Cardiac septum (tissue), 1 donor: ENCODE data around the gene PHLDB1. TPM values are rescaled to one million over a fixed set of nuclear protein-coding genes. Genes with fewer than 3 reads are reported as not detected.

Experiments used
- DNase-seq: peaks from one replicate; pipeline ENCODE4 v3.0.0-alpha.2; 2020; ENCODE audit warnings: low spot score
- intact Hi-C: fragments of 100-400 bp; cut with DNase I; formaldehyde crosslinking; loops from one replicate; pipeline ENCODE4 v1.14.0; 2022
- total RNA-seq: library from RNA; stranded (reverse); fragmentation: NEBNext Ultra II Directional; extraction: Animal tissue kit (Norgen Biotek cat#: 25700); gene quantifications from one replicate; pipeline ENCODE4 v1.2.1, GENCODE V29; 2021
- donor health status: DM: no; HTN: no; CAD: no.

PHLDB1 gene
- total RNA-seq, 1 donor from 2014 or later: 155 TPM

DNA sequence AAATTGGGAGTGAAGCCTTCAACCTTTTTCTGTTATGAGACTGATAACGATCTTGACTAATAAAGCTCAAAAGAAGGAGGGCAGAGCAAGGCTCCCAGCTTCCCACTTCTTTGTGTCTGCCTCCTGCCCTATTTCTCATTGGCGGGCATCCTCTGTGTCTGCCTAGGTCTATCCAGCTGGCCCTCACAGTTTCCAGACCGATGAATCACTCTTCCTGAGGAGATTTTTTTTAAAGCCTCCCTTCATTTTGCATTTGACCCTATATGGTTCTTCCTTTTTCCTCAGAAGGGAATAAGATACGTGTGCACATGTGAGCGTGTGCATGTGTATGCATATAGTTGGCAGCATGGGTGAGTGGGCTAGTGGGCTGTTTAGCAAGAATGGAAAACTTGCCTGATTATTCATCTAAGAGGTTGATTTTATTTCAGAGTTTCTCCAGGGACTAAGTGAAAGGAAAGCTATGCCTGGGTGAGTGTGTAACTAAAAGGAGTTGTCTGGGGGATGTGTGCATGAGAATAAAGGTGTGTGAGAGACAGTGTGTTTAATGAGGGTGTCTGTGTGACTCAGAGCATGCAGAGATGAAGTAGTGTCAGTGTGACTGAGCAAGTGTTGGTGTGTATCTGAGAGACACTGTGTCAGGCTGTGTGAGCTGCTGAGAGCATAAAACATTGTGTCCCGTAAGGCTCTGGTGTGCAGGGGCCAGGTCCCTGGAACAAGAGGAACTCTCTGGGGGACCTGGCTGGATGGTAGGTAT lies 12.2 kb downstream of the PHLDB1 start:
- DNase-seq: peak; percentile 78
- intact Hi-C loops: no loop called here

DNA sequence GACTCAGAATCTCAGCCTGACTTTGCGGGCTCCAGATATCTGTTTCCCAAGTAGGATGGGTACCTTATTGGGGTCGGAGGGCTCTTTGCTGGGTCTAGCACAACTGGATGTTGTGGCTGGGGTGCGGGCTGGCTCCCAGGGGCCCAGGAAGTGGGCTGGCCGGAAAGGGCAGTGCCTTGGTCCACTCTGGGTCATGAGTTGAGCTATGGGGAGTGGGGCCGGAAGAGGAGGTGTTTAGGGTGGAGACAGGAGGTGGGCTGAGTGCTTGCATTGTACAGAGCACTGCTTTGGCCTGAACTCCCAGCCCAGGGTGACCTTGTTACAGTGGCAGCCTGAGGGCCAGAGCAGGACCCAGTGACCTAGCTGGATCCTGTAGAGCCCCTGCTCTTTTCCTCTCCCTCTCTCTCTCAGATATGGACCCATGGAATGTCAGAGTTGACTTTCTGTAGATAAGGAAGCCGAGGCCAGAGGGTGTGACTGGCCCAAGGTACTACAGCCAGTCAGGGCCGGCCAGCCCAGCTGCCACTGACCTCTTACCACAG lies 13.2 kb downstream of the PHLDB1 start:
- intact Hi-C loops: no loop called here
- peak; percentile 73 for DNase-seq

DNA sequence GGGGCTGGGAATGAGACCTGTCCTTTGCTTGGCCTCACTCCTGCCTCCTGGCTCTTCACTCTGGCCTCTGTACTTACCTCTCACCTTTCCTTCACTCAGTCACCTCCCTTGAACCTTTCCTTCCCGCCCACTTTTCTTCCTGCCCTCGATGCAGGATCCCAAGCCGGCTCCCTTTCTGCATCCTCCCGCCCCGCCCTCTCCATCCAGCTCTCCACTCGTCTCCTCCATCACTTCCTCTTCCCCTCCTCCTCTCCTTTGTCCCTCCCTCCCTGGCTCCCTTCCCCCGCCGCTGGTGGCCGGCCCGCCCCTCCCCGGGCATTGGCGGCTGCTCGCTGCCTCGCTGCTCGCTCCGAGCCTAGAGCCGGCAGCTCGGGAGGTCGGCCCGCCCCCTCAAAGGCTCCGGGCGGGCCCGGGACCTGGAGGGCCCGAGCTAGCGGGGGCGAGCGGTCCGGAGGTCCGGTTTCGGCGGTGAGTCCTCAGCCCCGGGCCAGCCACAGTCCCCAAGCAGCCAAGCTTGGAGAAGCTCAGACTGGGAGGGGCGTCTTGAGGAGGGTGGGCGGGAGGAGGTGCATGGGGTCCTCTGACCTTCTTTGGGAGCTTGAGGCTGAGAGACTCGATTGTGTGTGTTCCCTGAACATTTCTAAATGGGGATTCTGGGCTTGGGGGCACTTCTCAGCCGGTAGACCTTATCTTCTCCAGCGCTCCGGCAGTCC lies 13.8 kb downstream of the PHLDB1 start:
- intact Hi-C loops: no loop called here

DNA sequence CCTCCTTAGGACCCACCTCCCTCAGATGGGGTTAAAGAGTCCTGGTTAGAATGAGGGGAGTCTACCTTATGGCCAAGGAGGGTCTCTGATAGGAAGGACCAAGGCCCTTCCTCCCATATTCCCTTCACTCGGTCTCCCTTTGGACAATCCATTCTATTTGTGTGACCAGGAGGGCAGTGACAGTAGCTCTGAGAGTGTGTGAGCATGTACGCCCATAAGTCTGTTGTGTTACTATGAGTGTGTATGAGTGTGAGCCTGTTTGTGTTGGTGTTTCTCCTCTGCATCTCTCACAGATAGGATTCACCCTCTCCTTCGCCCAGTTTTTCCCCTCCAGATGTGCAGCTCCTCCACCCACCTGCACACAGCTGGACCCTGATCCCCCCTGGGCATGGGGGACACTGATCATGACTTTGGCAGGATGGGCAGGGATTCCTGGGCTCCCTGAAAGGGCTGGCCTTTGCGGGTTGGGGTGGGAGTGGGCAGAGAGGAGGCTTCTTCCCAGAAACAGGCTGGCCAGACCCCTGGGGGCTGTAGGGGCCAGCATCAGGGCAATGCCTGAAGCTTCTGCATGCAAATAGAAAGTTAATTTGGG lies 14.5 kb downstream of the PHLDB1 start:
- DNase-seq: no peak

More for the DNA sequence above, 13.8 kb downstream of the PHLDB1 start:
- peak; percentile 94 for DNase-seq

DNA sequence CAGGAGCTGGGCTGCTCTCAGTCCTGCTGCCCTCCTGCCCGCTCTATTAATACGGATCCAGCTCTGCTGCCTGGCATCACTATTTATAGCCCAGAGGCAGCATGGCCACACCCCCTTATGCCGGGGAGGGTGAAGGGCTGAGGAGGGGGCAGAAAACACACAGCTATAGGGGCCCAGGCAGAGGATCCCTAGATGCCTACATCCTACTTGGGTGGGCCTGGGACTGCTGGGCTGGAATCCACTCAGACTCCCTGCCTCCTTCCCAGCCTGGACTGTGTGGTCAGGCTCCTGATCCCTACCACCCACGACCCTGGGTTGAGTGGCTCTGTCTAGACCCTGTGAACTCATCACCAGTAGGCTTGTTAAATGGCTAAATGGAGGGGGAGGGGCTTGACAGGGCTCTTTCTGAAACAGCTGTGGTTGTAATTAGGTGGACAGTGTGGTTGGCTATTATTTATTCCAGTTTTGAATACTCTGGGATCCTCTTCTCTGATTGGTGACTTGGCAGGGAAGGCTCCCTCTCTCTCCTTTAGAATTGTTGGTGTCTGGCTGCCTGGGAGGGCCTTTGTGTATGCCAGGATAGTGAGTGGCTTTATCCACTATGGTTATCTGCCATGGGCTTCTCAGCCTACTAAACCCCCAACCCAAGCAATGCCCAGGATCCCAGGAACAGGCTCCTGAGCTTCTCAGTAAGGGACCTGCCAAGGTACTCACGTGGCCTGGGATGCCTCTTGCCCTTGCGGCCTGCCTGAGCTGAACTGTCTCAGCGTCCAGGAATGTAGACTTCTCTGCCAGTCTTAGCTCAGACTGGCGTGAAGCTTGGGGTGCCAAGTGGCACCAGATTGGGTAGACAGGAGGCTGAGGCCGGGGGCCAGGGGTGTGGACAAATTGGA lies 15.2 kb downstream of the PHLDB1 start:
- intact Hi-C loops: no loop called here
- peak; percentile 86 for DNase-seq

More for the DNA sequence above, 14.5 kb downstream of the PHLDB1 start:
- intact Hi-C loops: no loop called here

DNA sequence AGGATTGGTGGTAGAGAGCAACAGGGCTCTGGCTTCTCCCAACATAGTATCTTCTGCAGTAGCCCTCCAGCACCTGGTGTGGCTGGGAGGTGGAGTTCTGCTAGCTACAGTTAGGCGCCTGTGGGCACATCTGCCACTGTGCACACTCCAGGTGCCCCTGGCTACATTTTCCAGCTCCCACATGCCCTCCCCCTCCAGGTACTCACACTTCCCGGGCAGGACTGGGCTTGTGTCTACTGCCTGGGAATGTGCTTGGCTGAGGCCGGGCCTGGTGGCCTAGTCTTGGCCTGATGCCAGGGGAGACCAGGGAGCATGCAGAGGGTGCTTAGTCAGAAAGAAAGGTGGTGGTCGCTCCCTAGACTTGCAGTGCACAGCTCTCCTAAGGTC lies 15.8 kb downstream of the PHLDB1 start:
- intact Hi-C loops: no loop called here
- no peak for DNase-seq

DNA sequence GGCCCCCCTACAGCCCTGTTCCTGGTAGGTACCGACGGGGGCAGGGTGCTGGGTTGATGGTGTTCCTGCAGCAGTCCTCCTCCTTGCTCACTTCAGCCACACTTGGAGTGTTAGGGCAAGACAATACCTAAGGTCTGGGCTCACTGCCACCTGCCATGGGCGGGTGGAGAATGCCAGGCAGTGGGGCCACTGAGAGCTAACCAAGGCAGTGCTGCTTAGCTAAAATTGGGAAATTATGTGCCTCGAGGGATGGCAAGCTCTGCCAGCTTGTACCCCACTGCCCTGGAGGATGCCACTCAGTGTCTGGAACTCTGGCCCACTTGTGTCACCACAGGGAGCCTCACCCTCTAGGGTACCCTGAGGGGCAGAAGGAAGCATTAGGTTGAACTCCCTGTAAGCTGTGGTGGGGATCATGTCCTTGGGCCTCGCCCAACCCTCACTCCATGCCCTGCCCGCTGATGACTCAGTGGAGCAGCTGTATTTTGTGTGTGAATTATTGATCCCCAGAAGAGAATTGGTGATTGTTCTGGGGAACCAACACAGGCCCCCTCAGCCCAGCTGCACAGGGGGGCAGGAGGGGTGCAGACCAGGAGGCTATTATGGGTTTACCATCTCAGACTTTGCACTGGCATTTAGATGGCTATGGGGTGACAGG lies 17.7 kb downstream of the PHLDB1 start:
- no peak for DNase-seq
- intact Hi-C loops: no loop called here

DNA sequence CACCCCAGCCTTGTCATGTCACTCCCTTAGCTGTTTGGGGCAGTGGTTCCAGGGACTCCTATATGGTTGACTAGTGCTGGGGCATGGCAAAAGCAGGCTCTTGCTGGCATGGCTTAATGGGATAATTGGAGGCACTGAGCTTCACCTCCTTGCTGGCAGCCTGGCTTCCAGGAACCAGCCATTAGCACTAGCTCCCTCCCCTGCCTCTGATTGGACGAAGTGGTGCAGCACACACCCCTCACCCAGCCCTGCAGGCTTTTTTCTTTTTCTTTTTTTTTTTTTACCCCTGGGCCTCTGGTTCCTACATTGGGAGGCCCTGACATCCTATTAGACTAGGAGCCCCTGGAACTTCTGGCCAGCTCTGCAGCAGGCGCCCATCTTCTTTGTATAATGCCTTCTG lies 18.6 kb downstream of the PHLDB1 start:
- intact Hi-C loops: no loop called here
- DNase-seq: no peak

DNA sequence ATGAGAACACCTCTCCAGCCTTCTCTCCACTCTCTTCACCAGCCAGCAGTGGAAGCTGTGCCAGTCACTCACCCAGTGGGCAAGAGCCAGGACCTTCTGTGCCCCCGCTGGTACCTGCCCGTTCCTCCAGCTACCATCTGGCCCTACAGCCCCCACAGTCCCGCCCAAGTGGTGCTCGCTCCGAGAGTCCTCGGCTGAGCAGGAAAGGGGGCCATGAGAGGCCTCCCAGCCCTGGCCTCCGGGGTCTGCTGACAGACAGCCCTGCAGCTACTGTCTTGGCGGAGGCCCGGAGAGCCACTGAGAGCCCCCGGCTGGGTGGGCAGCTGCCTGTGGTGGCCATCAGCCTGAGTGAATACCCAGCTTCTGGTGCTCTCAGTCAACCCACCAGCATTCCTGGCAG lies 20.2 kb downstream of the PHLDB1 start:
- intact Hi-C loops: no loop called here
- no peak for DNase-seq

DNA sequence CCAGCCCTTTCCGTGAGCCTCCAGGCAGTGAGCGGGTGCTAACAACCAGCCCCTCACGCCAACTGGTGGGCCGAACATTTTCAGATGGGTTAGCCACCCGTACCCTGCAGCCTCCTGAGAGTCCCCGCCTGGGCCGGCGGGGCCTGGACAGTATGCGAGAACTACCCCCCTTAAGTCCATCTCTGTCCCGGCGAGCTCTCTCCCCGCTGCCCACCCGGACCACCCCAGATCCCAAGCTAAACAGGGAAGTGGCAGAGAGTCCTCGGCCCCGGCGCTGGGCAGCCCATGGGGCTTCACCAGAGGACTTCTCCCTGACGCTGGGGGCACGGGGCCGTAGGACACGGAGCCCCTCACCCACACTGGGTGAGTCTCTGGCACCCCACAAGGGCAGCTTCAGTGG lies 20.6 kb downstream of the PHLDB1 start:
- no peak for DNase-seq
- intact Hi-C loops: no loop called here

DNA sequence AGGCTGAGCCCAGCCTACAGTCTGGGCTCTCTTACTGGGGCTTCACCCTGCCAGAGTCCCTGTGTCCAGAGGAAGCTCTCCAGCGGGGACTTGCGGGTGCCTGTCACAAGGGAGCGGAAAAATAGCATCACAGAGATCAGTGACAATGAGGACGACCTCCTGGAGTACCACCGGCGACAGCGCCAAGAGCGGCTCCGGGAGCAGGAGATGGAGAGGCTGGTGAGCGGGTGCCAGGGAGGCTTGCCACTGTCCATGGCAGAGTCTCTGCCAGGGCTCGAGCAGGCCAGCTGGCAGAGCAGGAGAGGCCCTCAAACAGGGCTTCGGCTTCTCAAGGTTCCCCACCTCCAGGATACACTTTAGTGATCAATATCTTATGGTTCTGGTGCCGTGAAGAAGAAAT lies 21.0 kb downstream of the PHLDB1 start:
- DNase-seq: no peak
- intact Hi-C loops: no loop called here

DNA sequence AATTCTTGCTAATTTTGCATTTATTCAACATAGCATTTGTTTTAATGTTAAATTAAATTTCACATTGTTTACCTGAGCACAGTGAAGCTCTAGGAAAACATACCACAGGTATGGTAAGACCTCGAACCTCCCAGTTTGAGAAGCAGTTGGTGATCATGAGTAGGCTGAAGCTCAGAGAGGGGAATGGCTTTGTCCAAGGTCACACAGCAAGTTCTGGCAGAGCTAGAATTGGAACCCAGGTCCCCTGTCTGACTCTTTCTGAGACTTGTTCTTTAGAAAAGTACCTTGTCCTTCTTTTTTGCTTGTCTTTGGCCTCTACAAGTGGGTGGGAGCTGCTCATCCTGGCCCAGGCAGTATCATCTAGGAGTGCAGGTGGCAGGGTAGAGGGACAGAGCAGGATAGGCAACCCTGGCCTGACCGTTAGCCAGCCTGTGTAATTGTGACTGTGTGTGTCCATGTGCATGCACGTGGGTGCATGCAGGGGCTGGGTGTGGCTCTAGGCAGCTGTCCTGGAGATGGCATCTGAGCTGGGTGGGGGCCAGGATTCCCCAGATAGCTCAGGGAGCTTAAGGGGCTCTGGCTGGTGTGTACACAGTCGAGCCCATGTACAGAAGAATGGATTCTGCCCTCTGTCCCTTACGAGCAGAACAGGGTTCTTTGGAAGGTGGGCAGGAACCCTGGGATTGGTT lies 21.6 kb downstream of the PHLDB1 start:
- no peak for DNase-seq
- intact Hi-C loops: no loop called here

DNA sequence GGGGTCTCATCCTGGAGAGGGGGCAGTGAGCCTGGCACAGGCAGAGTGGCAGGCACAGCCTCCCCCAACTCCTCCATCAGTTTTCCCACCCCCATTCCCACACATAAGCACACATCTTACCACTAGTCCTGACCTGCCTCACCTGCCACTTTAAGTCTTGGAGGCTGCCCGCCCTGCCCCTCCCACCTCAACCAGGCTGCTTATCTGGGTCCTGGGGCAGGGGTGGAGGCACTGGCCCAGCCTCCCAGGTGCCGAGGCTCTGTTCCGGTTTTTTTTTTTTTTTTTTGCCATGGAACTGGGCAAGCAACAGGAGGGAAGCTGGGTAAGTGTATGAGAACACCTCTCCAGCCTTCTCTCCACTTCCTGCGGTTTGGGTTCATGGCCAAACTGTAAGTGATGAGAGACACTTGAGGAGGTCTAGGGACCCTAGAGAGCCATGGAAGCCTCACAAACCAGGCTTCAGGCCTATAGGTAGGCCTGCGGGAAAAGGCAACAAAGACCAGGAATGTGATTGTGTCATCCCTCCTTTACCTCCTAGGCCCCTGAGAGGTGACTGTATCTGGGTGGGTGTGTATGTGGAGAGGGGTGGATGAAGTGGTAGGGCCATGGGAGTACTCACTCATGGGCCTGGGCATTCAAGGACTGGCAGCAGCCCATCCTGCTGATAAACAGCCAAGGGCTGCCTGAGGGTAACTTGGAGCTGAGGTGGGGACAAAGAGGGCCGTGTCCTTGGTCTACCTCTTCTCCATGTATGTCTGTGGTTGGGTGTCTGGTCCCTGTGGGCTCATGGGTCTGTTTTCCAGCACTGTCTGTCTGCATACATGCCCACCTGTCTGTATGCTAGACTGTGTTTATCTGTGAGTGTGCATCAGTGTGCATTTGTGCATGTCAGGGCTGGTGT lies 22.6 kb downstream of the PHLDB1 start:
- intact Hi-C loops: no loop called here
- DNase-seq: no peak

DNA sequence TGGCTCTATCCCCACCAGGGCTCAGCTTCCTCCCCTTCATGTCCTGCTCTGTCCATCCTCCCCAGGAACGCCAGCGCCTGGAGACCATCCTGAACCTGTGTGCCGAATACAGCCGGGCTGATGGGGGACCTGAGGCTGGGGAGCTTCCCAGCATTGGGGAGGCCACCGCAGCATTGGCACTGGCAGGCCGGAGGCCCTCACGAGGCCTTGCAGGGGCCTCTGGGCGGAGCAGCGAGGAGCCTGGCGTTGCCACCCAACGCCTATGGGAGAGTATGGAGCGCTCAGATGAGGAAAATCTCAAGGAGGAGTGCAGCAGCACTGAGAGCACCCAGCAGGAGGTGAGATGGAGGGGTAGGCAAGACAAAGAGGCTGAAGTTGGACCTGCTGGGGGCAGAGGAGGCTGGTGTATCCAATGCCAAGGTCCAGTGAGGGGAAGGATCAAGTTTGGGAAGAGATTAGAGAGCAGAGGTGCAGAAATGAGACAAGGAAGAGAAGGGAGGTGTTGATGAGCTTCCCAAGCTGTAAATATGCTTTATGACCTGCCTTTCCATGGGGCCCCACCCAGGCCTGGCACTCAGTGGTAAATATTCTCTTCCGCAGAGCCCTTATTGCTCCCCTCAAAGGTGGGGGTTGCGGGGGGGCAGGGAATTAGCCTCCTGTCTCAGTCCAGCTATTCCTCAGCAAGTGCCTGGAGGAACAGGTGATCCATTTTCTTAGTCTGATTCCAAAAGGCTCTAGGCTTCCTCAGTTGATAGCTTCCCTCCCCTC lies 23.9 kb downstream of the PHLDB1 start:
- intact Hi-C loops: no loop called here

DNA sequence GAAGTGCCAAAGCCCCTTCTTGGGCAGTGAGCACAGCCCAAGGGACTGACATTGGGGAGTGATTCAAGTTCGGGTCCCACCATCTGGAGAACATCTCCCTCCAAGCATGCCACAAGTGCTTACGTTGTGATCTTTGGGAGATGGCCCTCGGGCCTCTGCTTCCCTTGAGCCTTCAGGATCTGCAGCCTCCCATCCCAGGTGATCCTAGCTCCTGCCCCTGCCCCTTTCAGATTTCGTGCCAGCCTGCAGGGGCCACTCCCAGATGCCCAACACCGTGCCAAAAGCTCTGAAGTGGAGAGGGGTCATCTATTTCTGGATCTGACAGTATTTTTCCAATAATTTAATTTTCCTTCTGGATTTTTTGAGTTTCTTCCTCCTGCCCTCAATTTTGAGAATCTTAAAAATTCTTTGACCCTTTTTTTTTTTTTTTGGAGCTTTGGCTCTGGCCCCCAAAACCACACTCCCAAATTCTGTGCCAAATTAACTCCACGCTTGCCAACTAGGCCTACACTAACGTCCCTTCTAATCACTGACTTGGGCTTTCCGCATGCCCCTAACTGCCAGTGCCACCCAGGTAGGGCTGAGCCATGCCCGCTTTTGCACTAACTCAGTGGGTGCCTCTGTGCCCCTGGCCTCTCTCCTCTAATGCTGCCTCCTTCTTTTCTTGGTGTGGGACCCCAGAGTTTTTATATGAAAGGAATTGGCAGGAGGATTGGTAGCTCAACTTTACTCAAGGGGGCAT lies 25.3 kb downstream of the PHLDB1 start:
- intact Hi-C loops: no loop called here
- DNase-seq: no peak

More for the DNA sequence above, 23.9 kb downstream of the PHLDB1 start:
- DNase-seq: no peak

DNA sequence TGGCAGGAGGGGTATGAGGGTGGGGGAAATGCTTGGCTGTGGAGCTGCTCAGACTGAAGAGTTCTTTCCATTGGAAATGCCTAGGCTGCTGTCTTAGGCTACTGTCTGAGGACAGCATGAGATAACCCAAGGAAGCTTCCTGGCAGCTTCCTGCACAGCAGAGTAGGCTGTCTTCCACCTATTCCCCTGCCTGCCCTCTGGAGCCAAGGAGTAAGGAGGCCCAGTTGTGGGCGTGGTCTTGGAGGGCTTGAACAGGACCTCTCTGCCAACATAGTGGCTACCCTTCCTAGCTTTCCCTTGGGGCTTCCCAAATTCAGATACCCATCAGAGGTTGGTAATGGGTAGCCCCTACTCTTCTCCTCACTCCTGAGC lies 25.9 kb downstream of the PHLDB1 start:
- DNase-seq: no peak
- intact Hi-C loops: no loop called here
